ENCODE data around the gene SPAG6. TPM values are rescaled to one million over a fixed set of nuclear protein-coding genes. Genes with fewer than 3 reads are reported as not detected.

The SPAG6 gene
- polyA plus RNA-seq, 2 donors: not detected

- H3K9me3 ChIP-seq (ENCODE audit: control insufficient read depth in 2 of 2, insufficient read depth in 1 of 2, low read depth in 1 of 2, low read length in 1 of 2): no peaks in the 10 kb centered on the region
- no peaks in the 10 kb centered on the region for H3K27me3 ChIP-seq (ENCODE audit: control insufficient read depth in 1 of 2, insufficient read depth in 2 of 2, low read length in 2 of 2)
- 97% methylated on average over 10 of the region's 10 CpGs for WGBS, 2 donors
- H3K4me1 ChIP-seq (ENCODE audit: control insufficient read depth in 2 of 2, insufficient read depth in 2 of 2, low read length in 1 of 2): peaks cover 0 to 6% of the 10 kb centered on the region in 2 donors
- no peak overlapping the region for H3K4me3 ChIP-seq (ENCODE audit: low read depth in 1 of 2, low read length in 2 of 2)
- no peaks in the 10 kb centered on the region for H3K36me3 ChIP-seq (ENCODE audit: control insufficient read depth in 2 of 2, insufficient read depth in 2 of 2, low read length in 1 of 2)
- no peak overlapping the region for H3K27ac ChIP-seq (ENCODE audit: low read depth in 2 of 2, low read length in 1 of 2)
These were observed 90.4 kb downstream of the SPAG6 start for GRCh38 chr10:22435650-22436049.

DNA sequence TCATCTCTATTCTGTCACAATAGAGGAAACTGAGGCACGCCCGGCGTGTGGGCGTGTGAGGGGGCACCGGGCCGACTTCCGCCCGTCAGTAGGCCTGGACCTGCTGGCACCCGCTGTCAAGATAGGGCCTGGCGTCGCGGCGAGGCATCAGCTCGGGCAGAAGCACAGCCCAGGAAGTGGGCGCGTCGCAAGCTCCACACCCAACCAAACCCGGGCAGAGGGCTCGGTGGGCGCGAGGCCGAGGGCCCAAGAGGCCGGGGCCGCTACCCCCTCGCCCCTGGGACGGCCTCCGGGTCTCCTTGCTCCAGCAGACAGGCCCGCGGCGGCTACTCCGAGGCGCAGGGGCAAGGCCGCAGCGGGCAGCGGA lies 91.2 kb downstream of the SPAG6 start:
- Histone ChIP-seq H3K9me3 (ENCODE audit: control insufficient read depth in 2 of 2, insufficient read depth in 1 of 2, low read depth in 1 of 2, low read length in 1 of 2) (no peaks in the 10 kb centered on the region), H3K4me3 (ENCODE audit: low read depth in 1 of 2, low read length in 2 of 2) (peak overlapping the region; percentile 69 to 78), H3K4me1 (ENCODE audit: control insufficient read depth in 2 of 2, insufficient read depth in 2 of 2, low read length in 1 of 2) (peaks cover 0 to 6% of the 10 kb centered on the region in 2 donors), H3K27me3 (ENCODE audit: control insufficient read depth in 1 of 2, insufficient read depth in 2 of 2, low read length in 2 of 2) (no peaks in the 10 kb centered on the region), H3K36me3 (ENCODE audit: control insufficient read depth in 2 of 2, insufficient read depth in 2 of 2, low read length in 1 of 2) (no peaks in the 10 kb centered on the region), H3K27ac (ENCODE audit: low read depth in 2 of 2, low read length in 1 of 2) (peak overlapping the region; percentile 95 to 96)
- WGBS, 2 donors: 9 to 13% methylated on average over 29 to 35 of the region's 35 CpGs

- peak overlapping the region; percentile 95 to 96 for H3K27ac ChIP-seq (ENCODE audit: low read depth in 2 of 2, low read length in 1 of 2)
- H3K27me3 ChIP-seq (ENCODE audit: control insufficient read depth in 1 of 2, insufficient read depth in 2 of 2, low read length in 2 of 2): no peaks in the 10 kb centered on the region
- H3K9me3 ChIP-seq (ENCODE audit: control insufficient read depth in 2 of 2, insufficient read depth in 1 of 2, low read depth in 1 of 2, low read length in 1 of 2): no peaks in the 10 kb centered on the region
- H3K36me3 ChIP-seq (ENCODE audit: control insufficient read depth in 2 of 2, insufficient read depth in 2 of 2, low read length in 1 of 2): no peaks in the 10 kb centered on the region
- peak overlapping the region; percentile 69 to 78 for H3K4me3 ChIP-seq (ENCODE audit: low read depth in 1 of 2, low read length in 2 of 2)
- 0% methylated on average over 79 to 85 of the region's 85 CpGs for WGBS, 2 donors
- H3K4me1 ChIP-seq (ENCODE audit: control insufficient read depth in 2 of 2, insufficient read depth in 2 of 2, low read length in 1 of 2): peaks cover 0 to 6% of the 10 kb centered on the region in 2 donors
These were observed 91.8 kb downstream of the SPAG6 start for GRCh38 chr10:22436893-22437619.

- Histone ChIP-seq H3K4me3 (ENCODE audit: low read depth in 1 of 2, low read length in 2 of 2) (peak overlapping the region; percentile 69 to 78), H3K36me3 (ENCODE audit: control insufficient read depth in 2 of 2, insufficient read depth in 2 of 2, low read length in 1 of 2) (no peaks in the 10 kb centered on the region), H3K27ac (ENCODE audit: low read depth in 2 of 2, low read length in 1 of 2) (peak overlapping the region; percentile 95 to 96), H3K27me3 (ENCODE audit: control insufficient read depth in 1 of 2, insufficient read depth in 2 of 2, low read length in 2 of 2) (no peaks in the 10 kb centered on the region), H3K4me1 (ENCODE audit: control insufficient read depth in 2 of 2, insufficient read depth in 2 of 2, low read length in 1 of 2) (peaks cover 0 to 6% of the 10 kb centered on the region in 2 donors), H3K9me3 (ENCODE audit: control insufficient read depth in 2 of 2, insufficient read depth in 1 of 2, low read depth in 1 of 2, low read length in 1 of 2) (no peaks in the 10 kb centered on the region)
- 6 to 7% methylated on average over 27 of the region's 27 CpGs for WGBS, 2 donors
These were observed 92.6 kb downstream of the SPAG6 start for GRCh38 chr10:22437620-22438588.

DNA sequence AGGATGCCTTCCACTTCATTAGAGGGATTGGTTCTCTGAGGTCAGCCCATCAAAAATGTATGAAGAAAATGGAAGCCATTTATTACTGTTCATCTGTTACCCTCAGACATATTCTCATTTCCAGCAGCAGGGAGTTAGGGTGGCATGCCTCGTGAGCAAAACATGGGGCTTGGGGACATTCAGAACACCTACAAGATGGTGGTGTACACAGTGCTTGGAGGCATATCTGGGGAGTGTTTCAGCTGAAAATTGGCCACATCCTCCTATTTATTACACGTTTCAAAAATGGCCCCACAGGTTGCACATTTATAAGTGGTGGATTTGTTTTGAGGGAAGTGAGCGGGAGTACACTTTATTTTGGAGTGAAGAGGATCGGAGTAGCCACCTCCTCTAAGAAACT lies 93.4 kb downstream of the SPAG6 start:
- peaks cover 0 to 6% of the 10 kb centered on the region in 2 donors for H3K4me1 ChIP-seq (ENCODE audit: control insufficient read depth in 2 of 2, insufficient read depth in 2 of 2, low read length in 1 of 2)
- 76 to 79% methylated on average over 4 of the region's 4 CpGs for WGBS, 2 donors
- no peaks in the 10 kb centered on the region for H3K9me3 ChIP-seq (ENCODE audit: control insufficient read depth in 2 of 2, insufficient read depth in 1 of 2, low read depth in 1 of 2, low read length in 1 of 2)
- no peaks in the 10 kb centered on the region for H3K27me3 ChIP-seq (ENCODE audit: control insufficient read depth in 1 of 2, insufficient read depth in 2 of 2, low read length in 2 of 2)
- no peak overlapping the region for H3K4me3 ChIP-seq (ENCODE audit: low read depth in 1 of 2, low read length in 2 of 2)
- no peaks in the 10 kb centered on the region for H3K36me3 ChIP-seq (ENCODE audit: control insufficient read depth in 2 of 2, insufficient read depth in 2 of 2, low read length in 1 of 2)
- no peak overlapping the region for H3K27ac ChIP-seq (ENCODE audit: low read depth in 2 of 2, low read length in 1 of 2)

DNA sequence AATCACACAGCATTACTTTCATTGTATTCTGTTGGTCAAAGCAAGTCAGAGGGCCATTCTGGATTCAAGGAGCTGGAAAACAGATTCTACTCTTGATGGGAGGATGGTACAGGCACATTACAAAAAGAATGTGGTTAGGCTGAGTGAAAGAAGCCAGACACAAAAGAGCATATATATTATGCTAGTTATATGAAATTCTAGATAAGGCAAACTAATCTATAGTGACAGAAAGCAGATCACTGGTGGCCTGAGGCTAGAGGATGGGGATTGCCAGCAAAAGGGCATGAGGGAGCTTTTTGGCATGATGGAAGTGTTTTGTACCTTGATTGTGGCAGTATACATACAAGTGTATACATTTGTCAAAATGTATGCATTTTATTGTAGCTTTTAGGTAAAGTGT lies 96.8 kb downstream of the SPAG6 start:
- Histone ChIP-seq H3K4me3 (ENCODE audit: low read depth in 1 of 2, low read length in 2 of 2) (no peak overlapping the region), H3K27me3 (ENCODE audit: control insufficient read depth in 1 of 2, insufficient read depth in 2 of 2, low read length in 2 of 2) (no peaks in the 10 kb centered on the region), H3K27ac (ENCODE audit: low read depth in 2 of 2, low read length in 1 of 2) (no peak overlapping the region), H3K36me3 (ENCODE audit: control insufficient read depth in 2 of 2, insufficient read depth in 2 of 2, low read length in 1 of 2) (no peaks in the 10 kb centered on the region), H3K4me1 (ENCODE audit: control insufficient read depth in 2 of 2, insufficient read depth in 2 of 2, low read length in 1 of 2) (no peaks in the 10 kb centered on the region), H3K9me3 (ENCODE audit: control insufficient read depth in 2 of 2, insufficient read depth in 1 of 2, low read depth in 1 of 2, low read length in 1 of 2) (no peaks in the 10 kb centered on the region)

DNA sequence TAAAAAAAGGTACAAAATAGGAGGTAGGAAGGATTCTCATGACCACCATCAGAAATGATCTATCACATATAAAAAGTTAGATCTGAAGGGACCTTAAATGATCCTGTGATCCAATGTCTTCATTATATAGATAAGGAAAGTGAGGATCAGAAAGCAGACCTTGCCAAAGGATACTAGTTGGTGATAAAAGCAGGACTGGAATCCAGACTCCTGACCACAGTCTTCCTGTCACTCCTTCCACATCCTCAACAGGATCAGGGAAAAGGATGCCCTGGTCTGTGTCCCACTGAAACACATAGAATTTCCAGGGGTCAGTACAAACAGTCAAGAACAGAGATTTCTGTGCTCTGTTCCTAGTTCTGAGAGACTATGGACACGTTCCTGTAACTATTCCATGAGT lies 97.2 kb downstream of the SPAG6 start:
- WGBS, 2 donors: 72 to 83% methylated on average over 1 of the region's 1 CpG
- Histone ChIP-seq H3K4me1 (ENCODE audit: control insufficient read depth in 2 of 2, insufficient read depth in 2 of 2, low read length in 1 of 2) (no peaks in the 10 kb centered on the region), H3K4me3 (ENCODE audit: low read depth in 1 of 2, low read length in 2 of 2) (no peak overlapping the region), H3K36me3 (ENCODE audit: control insufficient read depth in 2 of 2, insufficient read depth in 2 of 2, low read length in 1 of 2) (no peaks in the 10 kb centered on the region), H3K27ac (ENCODE audit: low read depth in 2 of 2, low read length in 1 of 2) (no peak overlapping the region), H3K9me3 (ENCODE audit: control insufficient read depth in 2 of 2, insufficient read depth in 1 of 2, low read depth in 1 of 2, low read length in 1 of 2) (no peaks in the 10 kb centered on the region), H3K27me3 (ENCODE audit: control insufficient read depth in 1 of 2, insufficient read depth in 2 of 2, low read length in 2 of 2) (no peaks in the 10 kb centered on the region)

DNA sequence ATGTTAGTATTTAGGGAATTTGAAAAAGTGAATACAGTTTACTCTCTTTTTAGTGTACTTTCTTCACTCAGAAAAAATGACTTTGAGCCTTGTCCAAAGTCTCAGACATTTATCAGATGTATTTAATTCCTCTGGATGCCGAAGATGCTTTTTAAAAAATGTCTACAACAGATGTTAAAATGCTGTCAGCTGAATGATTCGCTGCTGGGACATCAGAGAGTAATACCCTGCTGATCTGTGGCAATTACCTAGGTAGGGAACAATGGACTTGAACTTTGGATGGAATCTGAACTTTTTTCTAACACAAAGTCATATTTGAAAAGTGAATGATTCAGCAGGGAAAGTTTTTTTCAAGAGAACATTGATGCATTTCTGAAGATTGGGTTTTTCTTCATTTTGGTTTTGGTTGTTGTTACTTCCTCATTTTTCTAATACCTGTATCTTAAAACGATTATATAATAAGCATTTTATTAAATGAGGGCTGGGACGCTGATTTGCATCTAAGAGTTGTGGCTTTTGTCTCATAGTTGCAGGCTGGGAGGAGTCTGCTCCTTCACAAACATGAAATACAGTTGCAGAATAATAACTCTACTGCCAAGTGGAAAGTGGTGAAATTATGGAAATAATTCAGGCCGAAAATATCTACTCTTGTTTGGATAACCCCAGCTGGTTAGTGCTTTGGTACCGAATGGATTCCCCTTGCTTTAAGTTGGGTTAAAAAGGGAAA lies 98.0 kb downstream of the SPAG6 start:
- H3K4me3 ChIP-seq (ENCODE audit: low read depth in 1 of 2, low read length in 2 of 2): no peak overlapping the region
- no peaks in the 10 kb centered on the region for H3K27me3 ChIP-seq (ENCODE audit: control insufficient read depth in 1 of 2, insufficient read depth in 2 of 2, low read length in 2 of 2)
- 74 to 76% methylated on average over 6 of the region's 6 CpGs for WGBS, 2 donors
- no peaks in the 10 kb centered on the region for H3K9me3 ChIP-seq (ENCODE audit: control insufficient read depth in 2 of 2, insufficient read depth in 1 of 2, low read depth in 1 of 2, low read length in 1 of 2)
- no peak overlapping the region for H3K27ac ChIP-seq (ENCODE audit: low read depth in 2 of 2, low read length in 1 of 2)
- H3K4me1 ChIP-seq (ENCODE audit: control insufficient read depth in 2 of 2, insufficient read depth in 2 of 2, low read length in 1 of 2): no peaks in the 10 kb centered on the region
- no peaks in the 10 kb centered on the region for H3K36me3 ChIP-seq (ENCODE audit: control insufficient read depth in 2 of 2, insufficient read depth in 2 of 2, low read length in 1 of 2)

DNA sequence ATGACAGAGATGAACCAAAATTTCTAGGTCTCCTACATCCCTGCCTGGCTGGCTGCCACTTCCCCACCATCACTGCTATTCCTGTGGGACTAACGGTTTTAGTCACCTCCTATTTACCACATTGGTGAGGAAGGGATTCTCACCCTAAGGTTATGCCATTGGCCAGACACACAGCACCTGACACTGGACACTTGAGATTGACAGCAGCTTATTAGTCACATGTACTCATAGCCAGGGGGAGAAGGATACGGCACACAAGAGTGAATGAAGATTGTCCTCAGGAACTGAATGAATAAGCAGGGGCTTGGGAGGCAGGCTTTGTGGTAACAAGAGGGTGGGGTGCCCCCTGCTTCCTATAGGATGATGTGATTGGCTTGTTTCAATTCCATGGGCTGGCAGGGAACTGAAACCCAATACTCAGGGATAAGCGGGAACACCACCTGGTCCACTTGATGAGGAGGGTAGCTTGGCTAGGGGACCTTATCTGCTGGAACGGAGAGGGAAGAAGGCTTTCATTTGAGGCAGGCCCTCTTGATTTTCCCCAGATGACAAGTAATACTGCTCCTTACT lies 99.0 kb downstream of the SPAG6 start:
- 92 to 94% methylated on average over 4 of the region's 4 CpGs for WGBS, 2 donors
- H3K9me3 ChIP-seq (ENCODE audit: control insufficient read depth in 2 of 2, insufficient read depth in 1 of 2, low read depth in 1 of 2, low read length in 1 of 2): no peaks in the 10 kb centered on the region
- no peaks in the 10 kb centered on the region for H3K27me3 ChIP-seq (ENCODE audit: control insufficient read depth in 1 of 2, insufficient read depth in 2 of 2, low read length in 2 of 2)

More for the DNA sequence above, 99.0 kb downstream of the SPAG6 start:
- no peaks in the 10 kb centered on the region for H3K36me3 ChIP-seq (ENCODE audit: control insufficient read depth in 2 of 2, insufficient read depth in 2 of 2, low read length in 1 of 2)
- no peaks in the 10 kb centered on the region for H3K4me1 ChIP-seq (ENCODE audit: control insufficient read depth in 2 of 2, insufficient read depth in 2 of 2, low read length in 1 of 2)
- no peak overlapping the region for H3K27ac ChIP-seq (ENCODE audit: low read depth in 2 of 2, low read length in 1 of 2)
- no peak overlapping the region for H3K4me3 ChIP-seq (ENCODE audit: low read depth in 1 of 2, low read length in 2 of 2)
